ENCODE results near the gene PRICKLE3.

Gene PRICKLE3

DNA sequence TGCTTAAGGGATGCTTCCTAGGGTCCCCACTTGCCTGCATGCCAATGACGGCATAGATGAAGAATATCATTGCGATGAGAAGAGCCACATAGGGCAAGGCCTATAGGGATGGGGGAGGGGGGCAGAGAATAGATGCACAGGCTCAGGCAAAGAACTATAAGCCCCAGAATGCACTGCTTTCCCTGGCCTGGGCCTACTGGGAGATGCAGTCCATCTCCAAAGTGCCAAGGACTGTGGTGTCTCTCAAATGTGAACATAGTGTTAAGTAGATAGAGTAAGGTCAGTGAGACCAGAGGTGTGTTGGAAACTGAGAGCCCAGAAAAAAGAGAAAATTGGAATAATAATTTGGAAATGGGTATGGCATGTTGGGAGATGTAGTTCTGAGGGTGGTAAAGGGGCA is 26.0 kb upstream of the PRICKLE3 start:
- Histone ChIP-seq H4K20me1 (no peaks in the 10 kb centered on the region; a peak in 3 of 22 replicates), H3K4me1 (no peaks in the 10 kb centered on the region), H3K4me2 (no peak overlapping the region), H3K9ac (no peak overlapping the region), H3K27me3 (peaks cover 0 to 85% (median 56%) of the 10 kb centered on the region in 11 experiments; a peak in 15 of 22 replicates), H3K36me3 (no peaks in the 10 kb centered on the region), H3K27ac (no peak overlapping the region), H3K4me3 (no peak overlapping the region), H3K9me3 (replicated peaks in 1 of 11) (peaks cover 0 to 5% (median 0%) of the 10 kb centered on the region in 11 experiments; a peak in 3 of 22 replicates)
- no peak for TF ChIP-seq Cebpa-rat (IDR thresholded peaks at IDR 0.05)

DNA sequence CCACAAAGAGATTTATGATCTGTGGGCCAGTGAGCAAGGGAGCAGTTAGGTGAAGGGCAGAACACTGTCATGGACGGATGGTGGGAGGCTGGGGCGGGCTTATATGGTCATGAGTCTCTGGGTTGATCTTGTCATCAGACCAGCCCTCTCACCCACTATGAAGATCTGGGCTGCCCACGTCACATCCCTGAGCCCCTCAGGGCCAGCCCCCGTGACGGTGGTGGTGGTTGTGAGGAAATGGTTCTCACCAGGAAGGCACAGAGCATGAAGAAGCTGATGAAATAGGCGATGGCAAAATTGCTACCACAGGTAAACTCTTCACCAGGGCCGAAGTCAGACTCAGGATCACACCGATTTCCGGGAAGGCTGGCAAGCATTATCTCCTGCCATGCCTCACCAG is 24.9 kb upstream of the PRICKLE3 start:
- H3K9me3 ChIP-seq (replicated peaks in 1 of 11): peaks cover 0 to 5% (median 0%) of the 10 kb centered on the region in 11 experiments; a peak in 3 of 22 replicates
- H3K4me1 ChIP-seq: no peaks in the 10 kb centered on the region
- H3K4me3 ChIP-seq: no peak overlapping the region
- H4K20me1 ChIP-seq: no peaks in the 10 kb centered on the region; a peak in 3 of 22 replicates
- TF ChIP-seq Cebpa-rat (IDR thresholded peaks at IDR 0.05): no peak
- no peak overlapping the region for H3K27ac ChIP-seq
- no peak overlapping the region for H3K4me2 ChIP-seq
- no peaks in the 10 kb centered on the region for H3K36me3 ChIP-seq
- H3K27me3 ChIP-seq: peaks cover 0 to 78% (median 52%) of the 10 kb centered on the region in 11 experiments; a peak in 15 of 22 replicates
- H3K9ac ChIP-seq: no peak overlapping the region

DNA sequence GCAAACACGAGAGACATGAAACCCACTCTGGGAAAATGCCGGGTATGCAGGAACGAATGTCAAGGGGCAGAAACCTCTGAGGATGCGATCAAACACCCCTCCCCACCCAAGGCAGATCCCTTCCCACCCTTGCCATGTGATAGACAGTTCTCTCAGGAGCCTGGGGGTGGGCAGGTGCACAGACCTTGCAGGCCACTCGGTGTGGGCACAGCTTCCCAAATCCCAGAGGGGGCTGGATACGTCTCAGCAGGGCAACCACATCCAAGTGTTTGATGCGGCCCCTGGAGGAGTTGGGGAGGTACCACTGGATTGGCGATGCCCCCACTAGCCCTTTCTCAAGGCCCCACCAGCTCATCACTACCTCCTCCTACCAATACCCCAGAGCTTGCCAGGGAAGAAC is 24.2 kb upstream of the PRICKLE3 start:
- Histone ChIP-seq H3K4me2 (no peak overlapping the region), H3K27me3 (peaks cover 4 to 80% (median 55%) of the 10 kb centered on the region in 11 experiments; a peak in 19 of 22 replicates), H3K36me3 (no peaks in the 10 kb centered on the region), H3K27ac (no peak overlapping the region), H3K4me3 (no peak overlapping the region), H3K9ac (no peak overlapping the region), H4K20me1 (no peaks in the 10 kb centered on the region; a peak in 4 of 22 replicates), H3K9me3 (replicated peaks in 1 of 11) (peaks cover 0 to 5% (median 0%) of the 10 kb centered on the region in 11 experiments; a peak in 3 of 22 replicates), H3K4me1 (no peaks in the 10 kb centered on the region)
- no peak for TF ChIP-seq Cebpa-rat (IDR thresholded peaks at IDR 0.05)

- Histone ChIP-seq H3K9me3 (replicated peaks in 1 of 11) (peaks cover 0 to 5% (median 0%) of the 10 kb centered on the region in 11 experiments; a peak in 3 of 22 replicates), H3K4me1 (no peaks in the 10 kb centered on the region), H4K20me1 (peaks cover 0 to 3% (median 0%) of the 10 kb centered on the region in 11 experiments; a peak in 4 of 22 replicates), H3K27me3 (peaks cover 6 to 81% (median 58%) of the 10 kb centered on the region in 11 experiments; a peak in 21 of 22 replicates), H3K4me2 (no peak overlapping the region), H3K9ac (no peak overlapping the region), H3K36me3 (no peaks in the 10 kb centered on the region), H3K4me3 (no peak overlapping the region), H3K27ac (no peak overlapping the region)
- TF ChIP-seq Cebpa-rat (IDR thresholded peaks at IDR 0.05): no peak
These were observed 23.5 kb upstream of the PRICKLE3 start for GRCh38 chrX:49209434-49210251.

DNA sequence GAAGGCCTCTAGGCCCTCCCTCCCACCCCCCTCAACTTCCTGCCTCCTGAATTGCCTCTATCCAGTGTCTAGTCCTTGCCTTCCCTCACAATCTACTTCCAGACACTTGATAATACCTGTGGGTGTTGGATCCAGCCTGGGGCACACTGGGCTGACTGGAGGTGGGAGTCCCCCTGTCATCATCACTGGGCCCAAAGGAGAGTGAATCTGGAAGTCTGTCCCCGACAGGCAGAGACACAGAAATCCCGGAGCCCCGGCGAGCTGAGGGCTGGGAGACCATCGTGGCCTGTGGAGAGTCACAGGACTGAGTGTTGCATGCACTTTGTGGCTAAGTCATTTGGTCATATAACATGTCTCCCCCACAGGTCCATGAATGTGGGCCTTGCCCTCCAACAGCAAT is 22.2 kb upstream of the PRICKLE3 start:
- Histone ChIP-seq H3K9me3 (replicated peaks in 1 of 11) (peaks cover 0 to 4% (median 0%) of the 10 kb centered on the region in 11 experiments; a peak in 3 of 22 replicates), H3K4me1 (no peaks in the 10 kb centered on the region), H3K9ac (no peak overlapping the region), H3K36me3 (no peaks in the 10 kb centered on the region), H3K27me3 (peaks cover 16 to 83% (median 63%) of the 10 kb centered on the region in 11 experiments; a peak in 21 of 22 replicates), H3K27ac (no peak overlapping the region), H3K4me3 (no peak overlapping the region), H4K20me1 (peaks cover 0 to 10% (median 0%) of the 10 kb centered on the region in 11 experiments; a peak in 4 of 22 replicates), H3K4me2 (no peak overlapping the region)
- TF ChIP-seq Cebpa-rat (IDR thresholded peaks at IDR 0.05): no peak

- Histone ChIP-seq H3K9me3 (replicated peaks in 1 of 11) (no peaks in the 10 kb centered on the region), H3K4me1 (no peaks in the 10 kb centered on the region)
- no peak for TF ChIP-seq Cebpa-rat (IDR thresholded peaks at IDR 0.05)
These were observed 20.4 kb upstream of the PRICKLE3 start for GRCh38 chrX:49206543-49206942.

DNA sequence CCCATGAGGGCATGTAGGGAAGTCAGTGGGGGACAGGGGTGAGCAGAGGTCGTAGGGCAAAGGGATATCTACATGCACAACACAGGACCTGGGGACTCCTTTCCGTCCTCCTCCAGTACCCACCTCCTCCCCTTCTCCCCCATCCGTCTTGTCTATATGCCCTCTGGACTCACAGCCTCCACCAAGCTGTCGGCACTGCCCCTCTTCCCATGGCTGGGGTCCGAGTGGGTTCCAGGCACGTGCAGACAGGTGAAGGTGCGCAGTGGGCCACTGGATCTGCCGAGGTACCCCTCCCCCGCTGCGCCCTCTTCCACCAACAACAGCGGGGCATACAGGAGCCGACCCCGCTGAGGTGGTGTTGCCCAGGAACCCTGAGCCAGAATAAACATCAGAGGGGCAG is 19.3 kb upstream of the PRICKLE3 start:
- Histone ChIP-seq H3K4me3 (no peak overlapping the region), H3K9me3 (replicated peaks in 1 of 11) (no peaks in the 10 kb centered on the region), H3K36me3 (no peaks in the 10 kb centered on the region), H3K27ac (no peak overlapping the region), H3K4me2 (no peak overlapping the region), H3K4me1 (peaks cover 0 to 5% (median 5%) of the 10 kb centered on the region in 10 experiments; a peak in 12 of 20 replicates), H3K9ac (no peak overlapping the region), H3K27me3 (peaks cover 16 to 77% (median 56%) of the 10 kb centered on the region in 11 experiments; a peak in 21 of 22 replicates), H4K20me1 (peaks cover 0 to 10% (median 0%) of the 10 kb centered on the region in 11 experiments; a peak in 2 of 22 replicates)
- TF ChIP-seq Cebpa-rat (IDR thresholded peaks at IDR 0.05): no peak

More at GRCh38 chrX:49206543-49206942, 20.4 kb upstream of the PRICKLE3 start:
- no peak overlapping the region for H3K9ac ChIP-seq
- H3K27me3 ChIP-seq: peaks cover 16 to 81% (median 65%) of the 10 kb centered on the region in 11 experiments; a peak in 21 of 22 replicates
- H3K36me3 ChIP-seq: no peaks in the 10 kb centered on the region
- H3K4me3 ChIP-seq: no peak overlapping the region
- H3K4me2 ChIP-seq: peak overlapping the region in 2 of 11 experiments; percentile 33 to 37; a peak in 1 of 22 replicates
- H3K27ac ChIP-seq: no peak overlapping the region
- peaks cover 0 to 10% (median 0%) of the 10 kb centered on the region in 11 experiments; a peak in 3 of 22 replicates for H4K20me1 ChIP-seq

GRCh38 chrX:49204709-49205108 is 18.5 kb upstream of the PRICKLE3 start:
- Histone ChIP-seq H3K4me3 (no peak overlapping the region), H4K20me1 (peaks cover 0 to 14% (median 0%) of the 10 kb centered on the region in 11 experiments; a peak in 3 of 22 replicates), H3K36me3 (no peaks in the 10 kb centered on the region), H3K9me3 (replicated peaks in 1 of 11) (no peaks in the 10 kb centered on the region), H3K9ac (no peak overlapping the region), H3K4me1 (peaks cover 0 to 8% (median 6%) of the 10 kb centered on the region in 10 experiments; a peak in 12 of 20 replicates), H3K27me3 (peaks cover 18 to 74% (median 54%) of the 10 kb centered on the region in 11 experiments), H3K4me2 (no peak overlapping the region), H3K27ac (no peak overlapping the region)
- no peak for TF ChIP-seq Cebpa-rat (IDR thresholded peaks at IDR 0.05)

- no peaks in the 10 kb centered on the region for H3K9me3 ChIP-seq (replicated peaks in 1 of 11)
- no peak overlapping the region for H3K4me2 ChIP-seq
- no peaks in the 10 kb centered on the region for H3K36me3 ChIP-seq
- H3K4me3 ChIP-seq: no peak overlapping the region
- H3K27ac ChIP-seq: no peak overlapping the region
- peaks cover 25 to 74% (median 55%) of the 10 kb centered on the region in 11 experiments for H3K27me3 ChIP-seq
- H3K4me1 ChIP-seq: peaks cover 0 to 15% (median 6%) of the 10 kb centered on the region in 10 experiments; a peak in 12 of 20 replicates
- H3K9ac ChIP-seq: no peak overlapping the region
- no peak for TF ChIP-seq Cebpa-rat (IDR thresholded peaks at IDR 0.05)
- H4K20me1 ChIP-seq: peaks cover 0 to 16% (median 0%) of the 10 kb centered on the region in 11 experiments; a peak in 3 of 22 replicates
These were observed 17.8 kb upstream of the PRICKLE3 start for GRCh38 chrX:49204017-49204416.
